Ovary (tissue), 3 donors: ENCODE results near the gene TWNK.

Experiments used
- EP300 ChIP-seq: sonication (generic); formaldehyde crosslinking; IDR thresholded peaks from one replicate; pipeline ENCODE4 v1.6.1; 2017; ENCODE audit warnings: antibody characterized with exemption
- POLR2A ChIP-seq: fragments of 450-650 bp; IDR thresholded peaks from one replicate; pipeline ENCODE4 v1.6.1; 2017; ENCODE audit warnings: antibody characterized with exemption, mild to moderate bottlenecking, moderate library complexity
- TF ChIP-seq, protein P1 (sequence below), 3 donors: fragments of 450-650 bp in 2 of 3; fragments of 200-600 bp in 1 of 3; IDR thresholded peaks; one replicate each; pipeline versions ENCODE4 v1.5.1 to v1.8.0; 2016 to 2022; ENCODE audit warnings: antibody characterized with exemption in 3 of 3, mild to moderate bottlenecking in 1 of 3
- donor health status: DM: no; HTN: no; CAD: no.

DNA sequence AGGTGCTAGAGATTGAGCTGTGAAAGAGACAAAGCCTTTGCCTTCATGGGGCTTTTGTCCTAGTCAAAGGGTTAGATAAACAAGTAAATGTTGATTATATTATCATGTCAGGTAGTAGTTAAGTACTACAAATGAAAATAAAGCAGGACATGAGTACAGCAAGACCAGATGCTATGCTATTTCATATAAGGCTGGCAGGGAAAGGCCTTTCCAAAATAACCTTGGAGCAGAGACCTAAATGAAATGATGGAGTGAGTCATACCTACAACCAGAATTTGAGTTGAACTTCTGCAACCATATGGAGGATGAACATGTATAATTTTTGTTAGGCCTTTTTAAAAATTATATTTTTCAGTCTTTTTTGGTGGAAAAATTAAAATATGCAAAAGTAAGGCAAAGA is 41.6 kb upstream of the TWNK start:
- TF ChIP-seq, protein P1, sequence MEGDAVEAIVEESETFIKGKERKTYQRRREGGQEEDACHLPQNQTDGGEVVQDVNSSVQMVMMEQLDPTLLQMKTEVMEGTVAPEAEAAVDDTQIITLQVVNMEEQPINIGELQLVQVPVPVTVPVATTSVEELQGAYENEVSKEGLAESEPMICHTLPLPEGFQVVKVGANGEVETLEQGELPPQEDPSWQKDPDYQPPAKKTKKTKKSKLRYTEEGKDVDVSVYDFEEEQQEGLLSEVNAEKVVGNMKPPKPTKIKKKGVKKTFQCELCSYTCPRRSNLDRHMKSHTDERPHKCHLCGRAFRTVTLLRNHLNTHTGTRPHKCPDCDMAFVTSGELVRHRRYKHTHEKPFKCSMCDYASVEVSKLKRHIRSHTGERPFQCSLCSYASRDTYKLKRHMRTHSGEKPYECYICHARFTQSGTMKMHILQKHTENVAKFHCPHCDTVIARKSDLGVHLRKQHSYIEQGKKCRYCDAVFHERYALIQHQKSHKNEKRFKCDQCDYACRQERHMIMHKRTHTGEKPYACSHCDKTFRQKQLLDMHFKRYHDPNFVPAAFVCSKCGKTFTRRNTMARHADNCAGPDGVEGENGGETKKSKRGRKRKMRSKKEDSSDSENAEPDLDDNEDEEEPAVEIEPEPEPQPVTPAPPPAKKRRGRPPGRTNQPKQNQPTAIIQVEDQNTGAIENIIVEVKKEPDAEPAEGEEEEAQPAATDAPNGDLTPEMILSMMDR (IDR thresholded peaks at IDR 0.05): no peak
- no peak for TF ChIP-seq POLR2A
- TF ChIP-seq EP300: no peak
